ENCODE results near the gene PDZD7.

The PDZD7 gene

DNA sequence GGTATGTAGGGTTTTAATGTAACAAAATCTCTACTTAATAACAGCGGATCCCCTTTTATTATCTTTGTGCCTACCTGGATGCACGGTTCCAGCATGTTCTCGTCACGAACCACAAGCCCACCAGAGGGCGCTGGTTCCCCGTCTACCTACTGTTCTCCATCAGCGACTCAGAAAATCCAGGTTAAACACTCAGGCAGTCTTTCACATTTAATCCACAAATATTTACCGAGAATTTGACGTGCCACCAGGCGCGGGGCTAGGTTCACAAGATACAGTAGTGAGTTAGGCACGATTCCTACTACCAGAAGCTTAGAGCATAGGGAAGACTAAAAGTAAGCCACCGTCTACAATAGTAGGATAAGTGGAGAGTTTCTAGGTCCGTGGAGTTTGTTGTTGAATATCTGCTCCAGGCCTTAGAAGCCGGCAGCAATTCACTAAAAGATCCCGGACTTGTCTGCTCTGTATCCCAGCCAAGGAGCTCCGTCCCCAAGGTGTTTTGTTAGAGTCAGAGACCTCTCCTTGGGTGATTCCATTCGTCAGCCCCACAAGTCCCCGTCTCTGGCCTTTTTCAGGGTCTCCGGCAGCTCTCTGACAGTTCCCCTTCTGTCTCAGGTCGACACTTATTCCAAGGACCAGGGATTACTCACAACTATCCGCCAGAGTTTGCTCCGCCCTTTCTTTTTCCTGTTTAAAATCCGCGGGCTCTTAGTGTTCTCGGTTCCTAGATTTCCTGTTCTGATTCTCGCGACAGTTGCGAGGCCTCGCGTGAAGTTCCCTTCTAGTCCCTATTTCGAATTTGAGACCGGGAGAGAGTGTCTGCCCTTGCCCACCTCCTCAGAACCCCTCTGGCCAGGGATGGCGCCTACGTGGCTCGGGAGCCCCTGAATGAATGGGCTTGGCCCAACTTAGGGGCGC, 29.4 kb upstream of the PDZD7 start:
- Histone ChIP-seq H3K4me1 (ENCODE audit: control insufficient read depth, insufficient read depth, low read length) (peaks cover 8% of the 10 kb centered on the region), H3K4me3 (ENCODE audit: low read depth, low read length) (peak overlapping the region; percentile 98)

DNA sequence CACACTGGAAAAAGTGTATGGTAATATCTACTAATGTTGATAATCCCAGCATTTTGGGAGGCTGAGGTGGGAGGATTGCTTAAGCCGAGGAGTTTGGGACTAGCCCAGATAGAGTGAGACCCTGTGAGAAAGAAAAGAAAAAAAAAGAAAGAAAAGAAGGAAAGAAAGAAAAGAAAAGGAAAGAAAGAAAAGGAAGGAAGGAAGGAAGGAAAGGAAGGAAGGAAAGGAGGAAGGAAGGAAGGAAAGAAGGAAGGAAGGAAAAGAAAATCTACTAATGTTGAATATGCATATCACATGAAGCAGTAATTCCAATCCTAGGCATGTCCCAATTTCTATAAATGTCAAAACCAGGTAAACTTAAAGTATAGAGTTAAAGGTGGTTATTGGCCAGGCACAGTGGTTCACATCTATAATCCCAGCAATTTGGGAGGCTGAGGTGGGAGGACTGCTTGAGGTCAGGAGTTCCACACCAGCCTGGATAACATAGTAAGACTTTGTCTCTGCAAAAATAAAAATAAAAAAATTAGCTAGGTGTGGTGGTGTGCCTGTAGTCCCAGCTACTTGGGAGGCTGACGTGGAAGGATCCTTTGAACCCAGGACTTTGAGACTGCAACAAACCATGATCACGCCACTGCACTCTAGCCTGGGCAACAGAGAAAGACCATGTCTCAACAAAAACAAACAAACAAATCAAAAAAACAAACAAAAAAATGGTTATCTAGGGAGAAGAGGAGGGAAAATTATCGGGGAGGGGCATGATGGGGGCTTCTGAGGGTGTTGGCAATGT, 25.6 kb upstream of the PDZD7 start:
- peaks cover 3% of the 10 kb centered on the region for H3K4me1 ChIP-seq (ENCODE audit: control insufficient read depth, insufficient read depth, low read length)
- H3K9me3 ChIP-seq (ENCODE audit: control insufficient read depth, insufficient read depth, low read length) = no peaks in the 10 kb centered on the region
- no peak overlapping the region for H3K9ac ChIP-seq (ENCODE audit: low read depth, low read length)
- no peaks in the 10 kb centered on the region for H3K36me3 ChIP-seq (ENCODE audit: control insufficient read depth, insufficient read depth, low read length)
- H3K27me3 ChIP-seq (ENCODE audit: control insufficient read depth, insufficient read depth, low read length) = peaks cover 17% of the 10 kb centered on the region
- H3K4me3 ChIP-seq (ENCODE audit: low read depth, low read length) = no peak overlapping the region

More for the DNA sequence above, 29.4 kb upstream of the PDZD7 start:
- H3K9ac ChIP-seq (ENCODE audit: low read depth, low read length) = peak overlapping the region; percentile 94
- H3K36me3 ChIP-seq (ENCODE audit: control insufficient read depth, insufficient read depth, low read length) = no peaks in the 10 kb centered on the region
- H3K27me3 ChIP-seq (ENCODE audit: control insufficient read depth, insufficient read depth, low read length) = peaks cover 42% of the 10 kb centered on the region
- no peaks in the 10 kb centered on the region for H3K9me3 ChIP-seq (ENCODE audit: control insufficient read depth, insufficient read depth, low read length)

DNA sequence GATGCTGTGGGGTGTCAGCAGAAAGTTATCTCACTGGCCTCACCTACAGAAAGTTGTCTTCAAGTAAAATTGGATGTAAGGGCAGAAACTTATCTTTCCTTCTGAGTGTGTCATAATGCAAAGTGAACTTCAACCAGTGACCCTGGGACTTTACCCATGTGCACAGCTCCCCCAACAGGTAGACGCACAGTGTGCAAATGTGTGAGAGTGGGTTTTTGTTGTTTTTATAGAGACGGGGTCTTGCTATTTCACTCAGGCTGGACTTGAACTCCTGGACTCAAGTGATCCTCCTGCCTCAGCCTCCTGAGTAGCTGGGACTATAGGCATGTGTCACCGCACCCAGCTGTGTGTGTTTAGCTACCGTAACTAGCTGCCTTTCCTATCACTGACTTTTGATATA, 24.5 kb upstream of the PDZD7 start:
- H3K4me1 ChIP-seq (ENCODE audit: control insufficient read depth, insufficient read depth, low read length) = peaks cover 7% of the 10 kb centered on the region
- H3K9me3 ChIP-seq (ENCODE audit: control insufficient read depth, insufficient read depth, low read length) = no peaks in the 10 kb centered on the region
- no peaks in the 10 kb centered on the region for H3K36me3 ChIP-seq (ENCODE audit: control insufficient read depth, insufficient read depth, low read length)
- peaks cover 26% of the 10 kb centered on the region for H3K27me3 ChIP-seq (ENCODE audit: control insufficient read depth, insufficient read depth, low read length)
- H3K9ac ChIP-seq (ENCODE audit: low read depth, low read length) = no peak overlapping the region
- no peak overlapping the region for H3K4me3 ChIP-seq (ENCODE audit: low read depth, low read length)

DNA sequence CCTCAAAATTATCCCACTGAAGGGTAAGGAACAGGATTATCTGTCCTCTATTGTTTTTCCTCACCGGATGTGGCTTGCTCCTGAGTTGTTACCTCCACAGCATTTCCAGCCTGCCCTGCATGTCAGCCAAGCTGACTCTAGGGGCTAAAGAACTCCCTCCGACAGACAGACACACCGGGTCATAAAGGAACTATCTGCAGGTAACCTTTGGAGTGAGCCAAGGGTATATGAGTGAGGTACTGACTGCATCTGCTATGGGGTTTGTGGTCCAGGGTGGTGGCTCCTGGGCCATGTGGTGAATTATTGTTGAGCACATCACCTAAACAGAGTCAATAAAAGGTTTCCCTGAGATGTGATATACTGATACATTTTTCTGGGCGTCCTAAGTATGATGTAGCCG, 23.9 kb upstream of the PDZD7 start:
- peaks cover 7% of the 10 kb centered on the region for H3K4me1 ChIP-seq (ENCODE audit: control insufficient read depth, insufficient read depth, low read length)
- peaks cover 28% of the 10 kb centered on the region for H3K27me3 ChIP-seq (ENCODE audit: control insufficient read depth, insufficient read depth, low read length)
- no peak overlapping the region for H3K9ac ChIP-seq (ENCODE audit: low read depth, low read length)
- H3K36me3 ChIP-seq (ENCODE audit: control insufficient read depth, insufficient read depth, low read length) = no peaks in the 10 kb centered on the region
- no peaks in the 10 kb centered on the region for H3K9me3 ChIP-seq (ENCODE audit: control insufficient read depth, insufficient read depth, low read length)
- H3K4me3 ChIP-seq (ENCODE audit: low read depth, low read length) = no peak overlapping the region

DNA sequence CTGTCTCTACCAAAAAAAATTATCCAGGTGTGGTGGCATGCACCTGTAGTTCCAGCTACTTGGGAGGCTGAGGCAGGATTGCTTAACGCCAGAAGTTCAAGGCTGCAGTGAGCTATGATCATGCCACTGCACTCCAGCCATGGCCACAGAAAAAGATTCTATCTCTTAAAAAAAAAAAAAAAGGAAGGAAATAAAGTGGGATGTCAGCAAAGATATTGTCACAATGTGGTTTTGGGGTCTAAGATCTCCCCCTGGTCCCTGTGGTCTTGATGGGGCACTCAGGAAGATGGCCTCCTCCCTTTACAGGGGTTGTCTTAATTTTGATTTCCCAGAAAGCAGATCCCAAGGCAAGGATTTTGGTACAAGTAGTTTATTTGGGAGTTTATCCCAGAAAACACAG, 23.4 kb upstream of the PDZD7 start:
- no peaks in the 10 kb centered on the region for H3K9me3 ChIP-seq (ENCODE audit: control insufficient read depth, insufficient read depth, low read length)
- no peak overlapping the region for H3K4me3 ChIP-seq (ENCODE audit: low read depth, low read length)
- H3K4me1 ChIP-seq (ENCODE audit: control insufficient read depth, insufficient read depth, low read length) = peaks cover 5% of the 10 kb centered on the region
- H3K36me3 ChIP-seq (ENCODE audit: control insufficient read depth, insufficient read depth, low read length) = no peaks in the 10 kb centered on the region
- peaks cover 34% of the 10 kb centered on the region for H3K27me3 ChIP-seq (ENCODE audit: control insufficient read depth, insufficient read depth, low read length)
- H3K9ac ChIP-seq (ENCODE audit: low read depth, low read length) = no peak overlapping the region

DNA sequence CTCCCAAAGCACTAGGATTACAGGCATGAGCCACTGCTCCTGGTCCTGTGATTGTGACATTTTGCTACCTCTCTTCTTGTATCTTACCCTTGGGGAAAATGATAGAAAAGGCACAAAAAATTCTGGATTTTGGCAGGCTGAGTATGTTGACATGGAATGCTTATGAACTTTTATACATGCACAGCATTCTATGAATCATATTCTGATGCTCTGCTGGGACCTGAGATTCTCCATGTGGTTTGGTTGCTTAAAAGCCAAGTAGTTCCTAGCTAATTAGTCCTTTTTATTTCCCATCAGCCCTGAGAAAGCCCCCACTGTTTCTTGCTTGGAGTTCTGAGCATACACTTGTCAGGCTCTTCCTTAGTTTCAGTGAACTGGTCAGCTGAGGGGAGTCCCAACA, 22.6 kb upstream of the PDZD7 start:
- no peak overlapping the region for H3K9ac ChIP-seq (ENCODE audit: low read depth, low read length)
- no peaks in the 10 kb centered on the region for H3K9me3 ChIP-seq (ENCODE audit: control insufficient read depth, insufficient read depth, low read length)
- peaks cover 42% of the 10 kb centered on the region for H3K27me3 ChIP-seq (ENCODE audit: control insufficient read depth, insufficient read depth, low read length)
- no peaks in the 10 kb centered on the region for H3K36me3 ChIP-seq (ENCODE audit: control insufficient read depth, insufficient read depth, low read length)
- no peak overlapping the region for H3K4me3 ChIP-seq (ENCODE audit: low read depth, low read length)
- peaks cover 5% of the 10 kb centered on the region for H3K4me1 ChIP-seq (ENCODE audit: control insufficient read depth, insufficient read depth, low read length)

DNA sequence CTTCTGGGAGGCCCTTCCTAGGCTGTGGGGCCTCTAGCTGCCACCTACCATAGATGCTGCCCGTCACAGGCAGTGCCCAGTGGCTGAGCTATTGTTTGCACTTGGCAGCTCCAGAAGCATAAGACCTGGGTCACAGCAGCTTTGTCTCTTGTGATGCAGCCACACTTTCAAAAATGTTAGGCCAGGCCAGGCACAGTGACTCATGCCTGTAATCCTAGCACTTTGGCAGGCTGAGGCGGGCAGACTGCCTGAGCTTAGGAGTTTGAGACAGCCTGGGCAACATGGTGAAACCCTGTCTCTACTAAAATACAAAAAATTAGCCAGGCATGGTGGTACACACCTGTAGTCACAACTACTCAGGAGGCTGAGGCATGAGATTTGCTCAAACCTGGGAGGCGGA, 21.4 kb upstream of the PDZD7 start:
- H3K9me3 ChIP-seq (ENCODE audit: control insufficient read depth, insufficient read depth, low read length) = no peaks in the 10 kb centered on the region
- no peak overlapping the region for H3K4me3 ChIP-seq (ENCODE audit: low read depth, low read length)
- H3K36me3 ChIP-seq (ENCODE audit: control insufficient read depth, insufficient read depth, low read length) = no peaks in the 10 kb centered on the region
- peaks cover 54% of the 10 kb centered on the region for H3K27me3 ChIP-seq (ENCODE audit: control insufficient read depth, insufficient read depth, low read length)
- peaks cover 5% of the 10 kb centered on the region for H3K4me1 ChIP-seq (ENCODE audit: control insufficient read depth, insufficient read depth, low read length)
- no peak overlapping the region for H3K9ac ChIP-seq (ENCODE audit: low read depth, low read length)

DNA sequence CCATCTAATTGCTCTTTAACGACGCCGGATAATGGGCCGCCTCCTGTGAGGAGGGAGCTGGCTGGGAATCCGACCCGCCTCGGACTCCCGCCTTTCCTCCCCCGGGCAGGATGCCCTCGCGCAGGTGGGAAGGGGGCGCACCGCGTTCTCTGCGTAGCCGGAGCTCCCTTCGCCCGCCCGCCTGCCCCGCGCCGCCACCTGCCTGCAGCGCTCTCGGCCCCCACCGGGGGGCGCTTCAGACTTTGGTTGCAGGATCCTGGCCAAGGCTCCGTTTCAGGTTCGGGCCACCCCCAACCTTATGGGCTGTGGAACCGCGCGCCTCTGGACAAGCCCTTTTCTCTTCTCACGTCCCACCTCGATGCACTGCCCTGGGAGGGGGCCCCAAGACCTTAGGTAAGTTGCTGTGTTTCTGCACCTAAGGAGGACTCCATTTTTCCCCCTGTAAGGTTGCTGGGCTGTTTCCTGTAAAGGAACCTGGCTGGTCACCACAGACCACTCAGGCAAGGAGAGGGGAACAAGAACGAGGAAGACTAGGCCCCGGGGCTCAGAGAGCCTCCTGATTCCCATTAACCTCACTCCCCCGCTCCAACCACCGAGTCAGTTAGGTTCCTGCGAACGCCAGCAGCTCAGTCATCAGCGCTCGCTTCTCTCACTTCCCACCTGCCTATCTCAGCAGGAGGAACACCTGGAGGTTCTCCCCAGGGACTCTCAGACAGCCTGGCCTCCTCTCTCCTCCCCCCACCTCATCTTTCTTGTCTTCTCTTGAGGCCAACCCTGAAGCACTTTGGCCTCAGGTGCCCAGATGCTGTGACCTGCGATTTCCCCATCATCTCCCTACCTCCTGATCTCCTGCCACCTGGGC, 19.5 kb upstream of the PDZD7 start:
- peak overlapping the region; percentile 31 for H3K4me3 ChIP-seq (ENCODE audit: low read depth, low read length)
- H3K27me3 ChIP-seq (ENCODE audit: control insufficient read depth, insufficient read depth, low read length) = peaks cover 73% of the 10 kb centered on the region
- H3K36me3 ChIP-seq (ENCODE audit: control insufficient read depth, insufficient read depth, low read length) = no peaks in the 10 kb centered on the region
- no peak overlapping the region for H3K9ac ChIP-seq (ENCODE audit: low read depth, low read length)
- H3K9me3 ChIP-seq (ENCODE audit: control insufficient read depth, insufficient read depth, low read length) = no peaks in the 10 kb centered on the region
- peaks cover 7% of the 10 kb centered on the region for H3K4me1 ChIP-seq (ENCODE audit: control insufficient read depth, insufficient read depth, low read length)

DNA sequence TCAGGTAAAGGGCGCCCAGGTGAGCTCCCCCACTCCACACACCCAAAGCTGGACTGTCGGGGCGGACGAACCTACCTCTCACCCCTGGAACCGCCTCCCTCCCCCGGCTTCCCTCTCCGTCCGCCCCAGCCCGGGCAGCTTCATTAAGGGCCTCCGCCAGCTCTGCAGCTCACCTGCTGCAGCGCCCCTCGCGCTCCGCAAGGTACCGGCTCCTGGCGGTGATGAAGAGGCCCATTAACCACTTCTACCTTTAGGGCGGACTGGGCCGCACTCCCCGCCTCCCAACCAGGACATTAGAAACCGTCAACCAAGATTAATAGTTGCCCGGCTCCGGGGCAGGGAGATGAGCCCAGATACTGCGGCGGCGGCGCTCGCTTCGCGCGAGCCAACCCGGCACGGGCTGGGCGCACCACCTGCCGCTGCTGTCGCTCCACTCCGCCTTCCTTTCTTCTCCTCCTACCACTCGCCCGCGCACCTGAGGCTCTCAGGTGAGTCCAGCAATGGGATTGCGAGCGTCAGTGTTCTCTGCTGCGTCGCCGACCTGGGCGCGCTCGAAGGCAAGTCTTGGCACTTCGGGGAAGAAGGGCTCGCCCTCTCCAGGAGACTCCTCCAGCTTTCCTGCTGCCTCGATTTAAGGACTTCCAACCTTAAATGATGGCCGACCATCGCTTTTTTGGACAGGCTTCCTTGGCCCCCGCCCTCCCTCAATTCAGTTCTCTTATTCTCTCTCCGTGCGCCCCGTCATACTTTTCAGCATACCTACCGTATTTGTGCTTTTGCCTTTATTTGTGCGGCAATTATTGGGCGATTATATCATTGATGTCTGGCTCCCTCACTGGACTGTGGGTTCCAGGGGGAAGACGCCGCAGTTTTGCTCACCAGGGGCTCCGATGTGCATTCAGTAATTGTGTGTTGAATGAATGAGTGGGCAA, 17.3 kb upstream of the PDZD7 start:
- Histone ChIP-seq H3K4me1 (ENCODE audit: control insufficient read depth, insufficient read depth, low read length) (peaks cover 9% of the 10 kb centered on the region), H3K4me3 (ENCODE audit: low read depth, low read length) (peak overlapping the region; percentile 48), H3K36me3 (ENCODE audit: control insufficient read depth, insufficient read depth, low read length) (no peaks in the 10 kb centered on the region), H3K9ac (ENCODE audit: low read depth, low read length) (no peak overlapping the region), H3K9me3 (ENCODE audit: control insufficient read depth, insufficient read depth, low read length) (no peaks in the 10 kb centered on the region), H3K27me3 (ENCODE audit: control insufficient read depth, insufficient read depth, low read length) (peaks cover 93% of the 10 kb centered on the region)

DNA sequence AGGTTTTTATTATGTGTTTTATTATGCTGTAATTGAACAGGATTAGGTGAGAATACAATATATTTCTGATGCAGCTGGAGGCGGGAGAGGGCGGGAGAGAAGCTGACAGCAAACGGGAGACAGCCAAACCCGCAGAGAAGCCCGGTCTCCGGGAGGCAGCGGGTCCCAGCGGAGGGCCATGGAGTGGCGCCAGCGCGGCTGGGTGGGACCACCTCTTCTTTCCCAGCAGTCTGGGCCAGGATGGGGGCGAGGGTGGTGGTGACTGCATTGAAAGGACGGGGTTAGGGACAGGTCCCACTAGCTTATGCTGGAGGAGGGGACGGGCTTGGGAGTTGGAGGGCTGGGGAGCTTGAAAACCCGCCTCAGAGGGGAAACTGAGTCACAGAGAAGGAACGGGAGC, 16.3 kb upstream of the PDZD7 start:
- Histone ChIP-seq H3K36me3 (ENCODE audit: control insufficient read depth, insufficient read depth, low read length) (no peaks in the 10 kb centered on the region), H3K9ac (ENCODE audit: low read depth, low read length) (no peak overlapping the region), H3K9me3 (ENCODE audit: control insufficient read depth, insufficient read depth, low read length) (no peaks in the 10 kb centered on the region), H3K4me1 (ENCODE audit: control insufficient read depth, insufficient read depth, low read length) (peaks cover 12% of the 10 kb centered on the region), H3K27me3 (ENCODE audit: control insufficient read depth, insufficient read depth, low read length) (peaks cover 90% of the 10 kb centered on the region), H3K4me3 (ENCODE audit: low read depth, low read length) (peak overlapping the region; percentile 48)

Measured in iPS-15b (cell line).